ENCODE measurements around the gene HSD17B12. TPM values are rescaled to one million over a fixed set of nuclear protein-coding genes. Genes with fewer than 3 reads are reported as not detected.
"Not testable (repeated sequence)": the region's sequence is repeated elsewhere in the genome, so short reads cannot be mapped to it uniquely, and the experiment has no call there.

The HSD17B12 gene
- total and polyA plus RNA-seq, 2 of the 8 experiments (the other 6 are each of a cell fraction or from before 2014, with no cell fraction given): 46.0 to 121 TPM

DNA sequence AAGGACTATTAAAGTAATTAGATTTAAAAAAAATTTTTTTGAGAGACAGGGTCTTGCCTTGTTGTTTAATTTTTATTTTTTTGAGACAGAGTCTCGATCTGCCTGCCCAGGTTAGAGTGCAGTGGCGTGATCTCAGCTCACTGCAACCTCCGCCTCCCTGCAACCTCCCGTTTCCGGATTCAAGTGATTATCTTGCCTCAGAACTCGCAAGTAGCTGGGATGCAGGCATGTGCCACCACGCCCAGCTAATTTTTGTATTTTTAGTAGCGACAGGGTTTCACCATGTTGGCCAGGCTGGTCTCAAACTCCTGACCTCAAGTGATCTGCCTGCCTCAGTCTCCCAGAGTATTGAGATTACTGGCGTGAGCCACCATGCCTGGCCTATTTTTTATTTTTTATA lies 17.5 kb upstream of the HSD17B12 start:
- H3K23ac ChIP-seq (ENCODE audit: insufficient read length); H2BK120ac ChIP-seq (replicated peaks; ENCODE audit: low read depth, low read length); H2BK12ac ChIP-seq (ENCODE audit: low read depth, low read length); H2AK5ac ChIP-seq (ENCODE audit: low read depth, low read length); H2BK20ac ChIP-seq (ENCODE audit: low read length); POLR2A ChIA-PET (ENCODE audit: partially characterized antibody); H3K79me1 ChIP-seq (ENCODE audit: low read depth, low read length); H3K36me3 ChIP-seq (ENCODE audit: control insufficient read depth in 2 of 4, insufficient read depth in 4 of 4, low read length in 3 of 4); H2BK15ac ChIP-seq (ENCODE audit: low read length); H4K5ac ChIP-seq (ENCODE audit: insufficient read length, low read depth, low read length); H3K4me3 ChIP-seq (ENCODE audit: extremely low read depth in 1 of 4, insufficient read depth in 2 of 4, low read depth in 3 of 4, low read length in 4 of 4); H4K8ac ChIP-seq (ENCODE audit: extremely low read depth, insufficient read depth, low read length); H3K9ac ChIP-seq (replicated peaks in 1 of 4; ENCODE audit: extremely low read depth in 1 of 4, low read depth in 3 of 4, low read length in 3 of 4); FAIRE-seq; H3K27me3 ChIP-seq (replicated peaks in 1 of 4; ENCODE audit: control insufficient read depth in 3 of 4, extremely low read depth in 1 of 4, insufficient read depth in 3 of 4, low read length in 3 of 4); H3K4me2 ChIP-seq (ENCODE audit: insufficient read depth in 1 of 2, low read depth in 2 of 2, low read length in 2 of 2); H3K18ac ChIP-seq (ENCODE audit: extremely low read depth, low read length); H4K20me1 ChIP-seq (replicated peaks in 1 of 2; ENCODE audit: control insufficient read depth in 1 of 2, insufficient read depth in 2 of 2, low read length in 2 of 2); H3K79me2 ChIP-seq (ENCODE audit: control insufficient read depth in 1 of 2, insufficient read depth in 2 of 2, low read length in 2 of 2); H3K4me1 ChIP-seq (replicated peaks in 1 of 4; ENCODE audit: control insufficient read depth in 3 of 4, insufficient read depth in 4 of 4, low read length in 3 of 4); H2AFZ ChIP-seq (ENCODE audit: low read length); H3K27ac ChIP-seq (ENCODE audit: low read depth, low read length); H3K56ac ChIP-seq (replicated peaks; ENCODE audit: insufficient read length, low read depth, low read length); H3K4ac ChIP-seq (replicated peaks; ENCODE audit: insufficient read length, low read depth, low read length); H2BK5ac ChIP-seq (ENCODE audit: low read depth, low read length); H3K14ac ChIP-seq (ENCODE audit: insufficient read length); H4K91ac ChIP-seq (replicated peaks; ENCODE audit: insufficient read length, low read length); DNase-seq (ENCODE audit: low read depth in 1 of 2, low spot score in 2 of 2); H3K23me2 ChIP-seq (ENCODE audit: low read depth, low read length): not testable (repeated sequence)
- H3K9me3 ChIP-seq (ENCODE audit: insufficient read depth in 2 of 2, low read depth in 1 of 2, low read length in 1 of 2): peaks cover 5 to 12% of the 10 kb centered on the region in 2 experiments
- CTCF ChIA-PET (ENCODE audit: partially characterized antibody): interaction anchor here (0.8 kb wide), 1 partner anchor 24 kb away, joined by 3 read pairs; no protein-coding TSS in a partner anchor
- WGBS, 2 experiments (ENCODE audit: extremely low coverage in 1 of 2, insufficient coverage in 1 of 2, insufficient read length in 1 of 2, insufficient replicate concordance in 2 of 2, low coverage in 1 of 2, low lambda C conversion rate in 2 of 2, missing lambda C conversion rate in 1 of 2): 91% methylated on average over 9 of the region's 9 CpGs; no CpG with 5 or more reads in 1 of the 2 experiments

Data from H1 (cell line).